ENCODE data around the gene FAM170B.

DNA sequence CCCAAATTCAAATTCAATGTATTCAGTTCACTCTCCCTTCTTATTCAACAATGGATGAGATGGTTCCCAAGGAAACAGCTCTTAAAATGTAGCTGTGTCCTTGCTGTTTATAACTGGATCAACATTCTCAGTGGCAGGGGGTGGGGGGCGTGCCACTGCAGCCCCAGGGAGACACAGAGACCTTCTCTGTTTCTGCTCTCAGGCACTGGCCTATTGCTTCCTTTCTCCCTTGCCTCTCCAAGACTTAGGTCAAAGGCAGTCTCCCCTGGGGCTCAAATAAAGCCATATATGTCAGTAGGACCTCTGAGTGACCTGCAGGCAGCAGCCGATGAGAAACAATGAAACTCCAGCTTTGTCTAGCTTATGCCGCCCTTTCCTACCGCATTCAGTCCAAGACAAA is 39.2 kb downstream of the FAM170B start:
- TF ChIP-seq, protein P1, sequence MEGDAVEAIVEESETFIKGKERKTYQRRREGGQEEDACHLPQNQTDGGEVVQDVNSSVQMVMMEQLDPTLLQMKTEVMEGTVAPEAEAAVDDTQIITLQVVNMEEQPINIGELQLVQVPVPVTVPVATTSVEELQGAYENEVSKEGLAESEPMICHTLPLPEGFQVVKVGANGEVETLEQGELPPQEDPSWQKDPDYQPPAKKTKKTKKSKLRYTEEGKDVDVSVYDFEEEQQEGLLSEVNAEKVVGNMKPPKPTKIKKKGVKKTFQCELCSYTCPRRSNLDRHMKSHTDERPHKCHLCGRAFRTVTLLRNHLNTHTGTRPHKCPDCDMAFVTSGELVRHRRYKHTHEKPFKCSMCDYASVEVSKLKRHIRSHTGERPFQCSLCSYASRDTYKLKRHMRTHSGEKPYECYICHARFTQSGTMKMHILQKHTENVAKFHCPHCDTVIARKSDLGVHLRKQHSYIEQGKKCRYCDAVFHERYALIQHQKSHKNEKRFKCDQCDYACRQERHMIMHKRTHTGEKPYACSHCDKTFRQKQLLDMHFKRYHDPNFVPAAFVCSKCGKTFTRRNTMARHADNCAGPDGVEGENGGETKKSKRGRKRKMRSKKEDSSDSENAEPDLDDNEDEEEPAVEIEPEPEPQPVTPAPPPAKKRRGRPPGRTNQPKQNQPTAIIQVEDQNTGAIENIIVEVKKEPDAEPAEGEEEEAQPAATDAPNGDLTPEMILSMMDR (conservative IDR thresholded peaks at IDR 0.05; ENCODE audit: low read depth, low read length) = no peak
- no peak for TF ChIP-seq EZH2 (IDR thresholded peaks at IDR 0.05; ENCODE audit: low read length, unreplicated experiment)

All from PC-3 (cell line).